Measurements from ENCODE around the gene UTS2.

Gene UTS2

GRCh38 chr1:7810395-7810794 is 42.5 kb downstream of the UTS2 start:
- peak; percentile 42 for DNase-seq (ENCODE audit: low spot score)

DNA sequence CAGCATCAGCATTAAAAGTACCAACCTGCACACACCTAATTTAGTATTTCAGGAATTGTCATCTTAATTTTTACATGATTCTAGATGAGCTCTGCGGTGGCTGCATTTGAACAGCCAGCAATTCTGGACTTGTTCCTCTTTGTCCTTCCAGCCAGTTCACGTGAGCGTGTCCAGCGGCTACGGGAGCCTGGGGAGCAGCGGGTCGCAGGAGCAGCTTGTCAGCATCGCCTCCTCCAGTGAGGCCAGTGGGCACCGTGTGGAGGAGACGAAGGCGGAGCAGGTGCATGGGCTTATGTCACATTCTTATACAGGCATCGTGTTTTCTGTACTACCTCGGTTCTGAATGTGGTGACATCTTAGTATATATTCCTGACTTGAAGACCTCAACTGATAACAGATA is 43.1 kb downstream of the UTS2 start:
- DNase-seq (ENCODE audit: low spot score) = no peak

DNA sequence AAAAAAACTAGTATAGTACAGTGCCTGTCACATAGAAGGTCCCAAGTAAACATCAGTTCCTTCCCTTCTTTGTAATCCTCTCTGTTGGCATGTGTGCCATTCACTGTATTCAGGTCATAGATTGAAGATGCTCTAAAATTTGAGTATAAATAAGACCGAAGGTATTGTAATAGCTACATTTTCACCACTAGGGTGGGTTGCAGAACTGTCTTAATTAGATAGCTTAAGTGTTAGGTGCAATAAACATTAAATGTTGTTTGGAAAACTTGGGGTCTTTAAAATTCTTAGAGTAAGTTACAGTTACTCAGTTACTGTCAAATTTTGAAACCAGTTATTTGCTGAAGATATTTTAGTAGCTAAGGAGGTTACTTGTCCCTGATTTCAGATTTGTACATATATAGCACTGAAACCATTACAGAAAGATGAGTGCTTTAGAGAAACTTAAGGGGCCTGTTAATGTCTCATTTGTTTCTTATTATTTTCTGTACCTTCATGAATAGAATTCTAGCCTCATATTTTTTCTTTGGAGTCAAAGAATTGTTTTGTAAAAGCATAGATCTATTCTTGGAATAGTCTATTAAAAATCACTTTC is 44.5 kb downstream of the UTS2 start:
- DNase-seq (ENCODE audit: low spot score) = peak; percentile 22

- no peak for DNase-seq (ENCODE audit: low spot score)
Measured at GRCh38 chr1:7805460-7805859, 47.4 kb downstream of the UTS2 start.

Data from activated CD4-positive, alpha-beta T cell treated with anti-CD3 and anti-CD28 coated beads, Interleukin-2, Interleukin-4, amounts not matched to agents 100 ng/mL and 50 ng/mL, durations not matched to agents 16 hours and 8 hours (primary cell).